ENCODE measurements around the gene NMT1. TPM values are rescaled to one million over a fixed set of nuclear protein-coding genes. Genes with fewer than 3 reads are reported as not detected.

NMT1 gene
- polyA plus RNA-seq, 1 donor, result 71.5 TPM

DNA sequence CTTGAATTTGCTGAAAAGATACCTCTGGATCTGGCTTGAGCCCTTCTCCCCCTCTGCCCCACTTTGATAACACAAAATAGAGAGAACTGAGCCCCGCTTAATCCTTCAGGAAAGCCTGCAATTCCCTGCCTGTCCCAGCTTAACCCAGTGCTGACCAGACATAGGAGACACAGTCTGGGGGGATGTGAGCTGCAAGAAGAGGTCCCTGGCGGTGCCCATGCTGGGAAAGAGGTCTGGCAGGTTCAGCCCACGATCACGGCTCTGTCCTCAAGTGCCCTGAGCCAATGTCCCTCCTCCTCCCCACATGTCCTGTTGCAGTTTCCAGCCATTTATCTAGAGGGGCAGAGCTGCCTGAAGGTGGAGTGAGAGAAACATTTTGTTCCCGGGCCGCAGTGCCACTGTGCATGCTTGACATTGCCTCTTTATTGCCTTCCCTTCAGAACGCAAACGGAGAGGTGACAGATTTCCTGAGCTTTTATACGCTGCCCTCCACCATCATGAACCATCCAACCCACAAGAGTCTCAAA is 42.2 kb downstream of the NMT1 start:
- DNase-seq, result no peak

DNA sequence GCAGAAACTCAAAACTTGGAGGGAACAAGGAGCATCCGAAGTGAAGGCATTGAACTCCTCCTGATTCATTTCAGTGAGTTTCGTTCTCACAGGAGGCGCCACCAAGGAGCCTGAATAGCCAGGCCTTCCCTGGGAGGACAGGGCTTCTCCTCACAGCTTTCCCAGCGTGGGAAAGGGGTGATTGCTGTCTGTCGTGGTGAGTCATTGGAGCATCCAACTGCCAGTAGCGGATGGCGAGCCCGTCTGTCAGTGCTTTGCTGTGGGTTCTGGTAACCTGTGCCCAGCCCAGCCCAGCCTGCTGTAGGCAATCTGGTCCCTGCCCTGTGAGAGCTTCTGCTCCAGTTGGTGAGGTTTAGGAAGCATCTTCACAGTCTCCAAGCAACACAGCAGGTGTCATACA is 42.9 kb downstream of the NMT1 start:
- DNase-seq, result no peak

DNA sequence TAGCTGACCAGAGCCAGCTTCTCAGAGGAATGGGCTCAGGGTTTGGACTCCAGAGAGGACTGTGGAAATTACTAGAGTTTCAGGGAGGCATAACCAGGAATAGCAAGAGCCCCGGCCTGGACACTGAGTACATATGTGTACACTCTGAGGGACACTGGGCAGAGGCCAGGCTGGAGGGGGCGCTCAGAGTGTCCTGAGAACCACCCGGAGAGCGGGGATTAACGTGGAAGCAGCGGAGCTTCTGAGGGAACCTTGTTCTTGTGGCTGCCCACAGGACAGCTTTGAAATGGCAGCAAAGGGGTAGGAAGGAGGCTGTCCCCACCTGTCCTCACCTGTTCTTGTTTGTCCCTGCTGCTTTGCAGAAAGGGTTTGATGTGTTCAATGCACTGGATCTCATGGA is 43.4 kb downstream of the NMT1 start:
- DNase-seq, result no peak

DNA sequence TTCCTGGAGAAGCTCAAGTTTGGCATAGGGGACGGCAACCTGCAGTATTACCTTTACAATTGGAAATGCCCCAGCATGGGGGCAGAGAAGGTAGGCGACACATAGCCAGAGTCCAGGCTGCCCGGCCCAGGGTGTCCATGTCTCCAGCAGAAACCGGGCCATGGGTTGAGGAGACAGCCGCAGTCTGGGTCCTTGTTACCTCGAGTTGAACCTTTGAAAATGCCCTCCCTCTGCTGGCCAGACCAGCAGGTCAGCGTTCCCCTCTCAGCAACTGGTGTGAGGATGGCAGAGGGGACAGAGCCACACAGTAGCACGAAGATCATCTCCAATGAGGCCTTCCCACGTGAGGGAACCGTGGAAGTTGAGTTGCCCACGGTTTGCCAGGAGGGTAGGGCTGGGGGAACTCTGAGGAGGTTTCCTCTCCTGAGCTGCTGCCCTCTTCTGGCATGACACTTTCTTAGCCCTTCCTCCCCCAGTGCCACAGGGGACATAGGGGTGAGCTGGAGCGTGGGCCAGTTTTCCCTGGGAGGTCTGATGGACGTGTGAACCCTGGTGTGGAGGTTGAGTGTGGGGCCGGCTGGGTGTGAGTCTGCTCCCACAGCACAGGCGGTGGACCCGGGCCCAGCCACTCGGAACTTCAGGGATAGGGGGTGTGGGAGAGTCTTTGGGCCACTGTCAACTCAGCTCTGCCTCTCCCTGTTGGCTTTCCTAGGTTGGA is 43.9 kb downstream of the NMT1 start:
- no peak for DNase-seq

DNA sequence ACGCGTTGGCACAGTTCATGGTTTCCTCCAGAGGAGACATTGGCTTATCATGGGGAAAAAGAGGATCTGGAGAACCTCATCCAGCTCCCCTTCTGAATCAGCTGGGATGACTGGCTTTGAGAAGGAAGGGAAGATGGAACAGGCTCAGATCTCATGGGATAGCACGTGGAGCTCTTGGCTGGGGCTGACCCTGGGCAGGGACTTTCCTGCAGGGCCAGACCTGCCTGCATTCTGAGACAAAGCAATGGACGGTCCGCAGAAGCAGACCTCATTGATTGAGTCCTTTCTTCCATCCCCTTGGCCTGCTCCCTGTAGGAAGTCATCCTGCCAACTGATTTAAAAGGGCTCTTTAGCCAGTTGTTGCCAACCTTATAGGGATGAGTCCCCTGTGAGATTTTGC is 45.0 kb downstream of the NMT1 start:
- no peak for DNase-seq

DNA sequence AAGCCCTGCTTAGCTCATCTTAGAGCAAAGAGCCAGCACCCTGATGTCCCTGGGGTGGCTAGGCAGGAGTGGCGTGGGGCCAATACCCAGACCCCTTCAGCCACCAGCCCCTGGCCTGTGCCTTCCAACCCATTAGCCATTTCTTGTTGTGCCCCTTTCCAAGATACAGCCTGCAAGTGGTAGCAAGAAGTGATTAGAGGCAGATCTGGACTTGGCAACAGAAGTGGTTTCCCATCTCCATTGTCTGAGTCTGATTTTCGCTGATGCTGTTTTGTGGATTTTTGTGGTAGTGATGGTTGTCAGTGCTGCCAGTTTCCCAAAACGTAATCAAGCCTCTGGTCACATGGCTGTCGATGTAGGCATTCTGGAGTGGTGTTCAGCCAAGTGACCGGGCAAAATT is 45.5 kb downstream of the NMT1 start:
- DNase-seq, result no peak

DNA sequence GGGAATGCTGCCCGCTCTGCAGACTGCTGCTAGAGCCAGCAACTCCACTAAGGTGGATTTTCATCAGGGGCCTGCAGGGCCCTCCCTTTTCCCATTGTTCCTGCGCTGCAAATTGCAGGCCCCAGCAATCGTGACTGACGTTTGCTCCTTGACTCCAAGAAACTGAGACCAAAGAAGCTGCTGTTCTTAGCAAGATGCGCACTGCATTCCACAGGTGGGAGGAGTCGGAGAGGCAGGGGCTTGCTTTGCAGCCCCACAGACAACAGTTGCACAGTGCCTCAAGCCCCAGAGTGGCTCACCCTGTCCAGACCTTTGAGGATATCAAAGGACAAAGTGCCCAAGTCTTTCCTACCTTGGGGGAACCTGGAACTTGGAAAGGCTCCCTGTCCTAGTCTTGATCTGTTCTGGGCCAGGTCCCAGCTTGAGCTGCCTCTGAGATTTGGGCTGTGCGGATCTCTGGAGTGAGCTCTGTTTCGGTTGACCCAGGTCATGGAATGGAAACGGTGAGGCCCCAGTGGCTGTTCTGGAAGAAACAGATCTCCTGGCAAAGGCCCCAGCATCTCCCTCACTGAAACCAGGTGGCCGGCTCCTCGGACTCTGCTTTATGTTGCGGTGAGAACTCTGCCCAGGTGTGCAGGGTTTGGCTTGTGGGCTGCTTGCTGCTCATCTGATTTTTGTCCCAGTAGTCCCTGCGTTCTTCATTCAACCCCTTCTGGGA is 46.3 kb downstream of the NMT1 start:
- no peak for DNase-seq

DNA sequence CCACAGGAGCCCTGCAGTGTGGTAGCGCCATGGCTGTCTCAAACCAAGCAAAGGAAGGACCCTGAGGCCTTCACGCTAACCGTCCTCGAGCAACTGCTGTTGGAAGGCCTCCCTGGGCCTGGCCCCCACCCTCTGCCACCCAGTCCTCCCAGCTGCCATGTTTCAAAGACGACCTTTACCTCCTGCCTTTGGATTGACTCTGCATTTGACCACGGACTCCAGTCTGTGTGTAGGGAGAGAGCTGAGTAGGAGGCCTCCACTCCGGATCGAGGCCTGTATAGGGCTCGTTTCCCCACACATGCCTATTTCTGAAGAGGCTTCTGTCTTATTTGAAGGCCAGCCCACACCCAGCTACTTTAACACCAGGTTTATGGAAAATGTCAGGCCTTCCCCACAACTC is 46.9 kb downstream of the NMT1 start:
- no peak for DNase-seq

DNA sequence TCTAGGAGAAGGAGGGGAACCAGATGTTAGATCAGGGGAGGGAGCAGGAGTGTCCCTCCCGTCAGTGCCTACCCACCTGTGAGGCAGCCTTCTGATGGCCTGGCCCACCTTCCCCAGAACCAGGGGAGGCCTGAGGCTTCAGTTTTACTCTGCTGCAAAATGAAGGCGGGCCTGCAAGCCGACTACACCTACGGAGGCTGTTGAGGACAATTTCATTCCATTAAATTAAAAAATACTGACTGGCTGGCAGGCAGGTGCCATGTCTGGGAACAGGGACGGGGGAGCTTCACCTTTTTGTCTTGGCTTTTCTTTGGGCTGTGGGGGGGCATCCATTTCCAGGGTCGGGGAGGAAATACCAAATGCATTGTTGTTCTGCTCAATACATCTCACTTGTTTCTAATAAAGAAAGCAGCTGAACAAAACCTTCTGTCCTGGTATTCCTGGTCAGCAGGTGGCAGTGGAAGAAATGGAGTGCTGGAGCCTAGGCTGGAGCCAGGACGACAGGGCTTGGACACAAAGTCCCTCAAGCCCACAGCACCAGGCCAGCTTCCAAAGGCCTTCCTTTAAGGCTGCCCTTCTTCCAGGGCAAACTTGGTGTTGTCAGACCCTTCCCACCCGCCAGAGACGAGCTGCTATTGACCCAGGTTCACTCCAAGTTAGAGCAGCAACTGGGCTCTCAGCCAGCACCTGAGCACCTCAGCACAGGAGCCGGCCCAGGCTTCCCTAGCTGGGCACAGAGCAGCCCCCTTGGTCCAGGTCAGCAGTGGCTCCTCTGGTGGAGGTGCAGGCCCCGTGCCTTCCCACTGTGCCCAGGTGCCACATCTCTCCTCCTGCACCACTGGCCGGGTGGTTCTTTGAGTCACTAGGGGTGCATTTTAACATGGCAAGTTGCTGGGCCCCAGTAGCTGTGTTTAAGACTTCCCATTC is 47.7 kb downstream of the NMT1 start:
- no peak for DNase-seq

DNA sequence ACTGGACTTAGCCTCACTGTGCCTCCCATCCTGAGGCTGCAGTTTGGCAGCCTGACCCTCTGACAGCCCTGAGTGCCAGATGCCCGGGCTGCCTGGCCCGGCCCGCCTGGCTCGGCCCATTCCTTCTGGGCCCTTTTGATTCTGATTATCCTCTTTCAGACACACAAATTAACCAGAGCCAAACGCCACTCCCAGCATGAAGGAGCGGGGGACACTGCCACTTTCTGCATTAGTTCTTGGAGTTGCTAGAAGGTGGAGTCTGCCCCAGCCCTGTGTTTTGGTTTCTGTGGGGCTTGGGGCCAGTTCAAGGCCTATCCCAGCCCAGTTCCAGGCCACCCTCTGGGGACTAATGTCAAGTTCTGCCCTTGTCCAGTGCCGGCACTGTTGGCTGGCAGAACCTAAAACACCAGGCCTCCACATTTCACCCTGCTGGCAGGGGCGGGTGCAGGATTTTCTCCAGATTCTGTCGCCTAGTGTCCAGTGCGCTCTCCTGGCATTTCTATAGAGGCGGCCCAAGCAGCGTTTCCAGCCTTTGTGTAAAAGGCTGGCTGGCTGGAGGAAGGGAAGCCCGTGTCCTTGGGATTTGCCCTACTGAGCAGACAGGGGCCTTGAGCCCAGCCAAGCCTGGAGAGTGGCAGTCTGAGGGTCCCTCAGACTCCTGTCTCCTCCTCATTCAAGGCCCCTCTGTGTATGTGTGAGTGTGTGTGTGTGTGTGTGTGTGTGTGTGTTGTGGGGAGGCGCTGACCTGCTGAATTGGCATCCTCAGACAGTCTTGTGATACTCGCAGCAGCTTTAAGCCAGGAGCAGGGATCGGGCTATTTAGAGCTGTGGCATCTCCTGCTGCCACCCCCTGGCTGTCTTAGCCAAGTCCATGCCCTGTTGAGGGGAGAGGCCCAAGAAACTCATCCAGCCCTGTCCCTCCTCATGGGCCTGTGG is 49.8 kb downstream of the NMT1 start:
- DNase-seq, result no peak

DNA sequence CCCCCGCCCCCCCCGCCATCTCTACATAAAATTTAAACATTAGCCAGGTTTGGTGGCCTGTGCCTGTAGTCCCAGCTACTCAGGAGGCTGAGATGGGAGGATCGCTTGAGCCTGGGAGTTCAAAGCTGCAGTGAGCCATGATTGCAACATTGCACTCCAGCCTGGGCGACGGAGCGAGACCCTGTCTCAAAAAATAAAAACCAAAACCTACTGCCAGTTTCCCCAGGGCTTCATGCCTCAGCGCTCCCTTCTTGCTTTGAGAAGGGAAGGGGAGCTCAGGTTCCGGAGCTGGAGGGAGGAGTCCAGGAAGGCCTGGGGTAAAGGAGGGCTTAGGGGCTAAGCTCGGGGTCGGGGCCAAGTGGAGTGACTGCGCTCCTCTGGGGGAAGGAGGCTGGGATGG is 50.7 kb downstream of the NMT1 start:
- DNase-seq, result no peak

DNA sequence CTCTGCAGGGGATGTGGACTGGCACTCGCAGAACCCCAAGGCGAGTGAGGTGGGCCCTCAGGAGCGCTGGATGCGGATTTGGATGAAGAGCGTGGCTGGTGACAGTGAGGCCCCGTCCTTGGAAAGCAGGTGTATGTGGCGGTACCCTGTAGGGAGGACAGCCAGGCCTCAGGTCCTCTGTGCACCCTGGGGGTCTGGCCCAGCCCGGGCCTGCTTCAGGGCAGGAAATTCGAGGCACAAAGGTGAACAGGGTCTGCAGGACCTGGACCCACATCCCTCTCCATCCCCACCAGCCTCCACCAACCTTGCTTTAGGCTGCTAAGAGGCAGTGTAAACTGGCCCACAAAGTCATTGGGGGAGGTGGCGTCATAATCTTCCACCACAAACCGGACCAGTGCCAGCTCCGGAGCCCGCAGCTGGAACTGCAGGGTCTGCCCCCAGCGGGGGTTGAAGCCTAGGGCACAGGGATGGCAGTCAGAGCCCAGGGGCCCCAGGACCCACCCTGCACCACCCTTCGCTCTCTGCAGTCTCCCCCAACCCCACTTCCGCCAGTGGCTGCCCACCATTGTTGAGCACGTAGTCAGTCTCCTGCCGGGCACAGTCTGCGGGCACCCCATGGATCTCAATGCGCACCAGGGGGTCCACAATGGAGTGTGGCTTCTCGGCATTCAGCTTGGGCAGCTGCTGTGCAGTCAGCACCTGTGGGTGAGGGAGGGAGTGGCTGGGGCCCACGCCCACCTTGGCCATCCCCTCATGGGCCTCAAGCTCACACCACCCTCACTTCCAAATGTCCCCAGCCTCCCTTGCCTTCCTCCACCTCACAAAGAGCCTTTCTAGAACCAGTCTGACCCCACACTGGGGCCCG is 51.7 kb downstream of the NMT1 start:
- DNase-seq, result no peak

DNA sequence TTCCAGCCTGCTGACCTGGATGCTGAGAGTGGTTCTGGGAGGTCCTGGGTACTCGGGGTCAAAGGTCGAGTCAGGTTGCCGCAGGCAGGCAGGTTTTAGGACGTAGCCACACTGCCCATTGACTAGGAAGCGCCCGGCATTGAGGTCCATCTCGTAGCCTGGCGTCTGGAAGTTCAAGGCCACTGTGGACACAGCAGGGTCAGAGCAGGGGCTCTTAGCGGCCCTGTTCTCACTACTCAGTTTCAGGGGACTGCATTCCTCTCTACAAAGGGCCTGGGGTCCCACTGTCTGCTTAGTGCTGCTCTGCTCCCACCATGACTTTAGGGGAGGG is 52.3 kb downstream of the NMT1 start:
- DNase-seq, result no peak

DNA sequence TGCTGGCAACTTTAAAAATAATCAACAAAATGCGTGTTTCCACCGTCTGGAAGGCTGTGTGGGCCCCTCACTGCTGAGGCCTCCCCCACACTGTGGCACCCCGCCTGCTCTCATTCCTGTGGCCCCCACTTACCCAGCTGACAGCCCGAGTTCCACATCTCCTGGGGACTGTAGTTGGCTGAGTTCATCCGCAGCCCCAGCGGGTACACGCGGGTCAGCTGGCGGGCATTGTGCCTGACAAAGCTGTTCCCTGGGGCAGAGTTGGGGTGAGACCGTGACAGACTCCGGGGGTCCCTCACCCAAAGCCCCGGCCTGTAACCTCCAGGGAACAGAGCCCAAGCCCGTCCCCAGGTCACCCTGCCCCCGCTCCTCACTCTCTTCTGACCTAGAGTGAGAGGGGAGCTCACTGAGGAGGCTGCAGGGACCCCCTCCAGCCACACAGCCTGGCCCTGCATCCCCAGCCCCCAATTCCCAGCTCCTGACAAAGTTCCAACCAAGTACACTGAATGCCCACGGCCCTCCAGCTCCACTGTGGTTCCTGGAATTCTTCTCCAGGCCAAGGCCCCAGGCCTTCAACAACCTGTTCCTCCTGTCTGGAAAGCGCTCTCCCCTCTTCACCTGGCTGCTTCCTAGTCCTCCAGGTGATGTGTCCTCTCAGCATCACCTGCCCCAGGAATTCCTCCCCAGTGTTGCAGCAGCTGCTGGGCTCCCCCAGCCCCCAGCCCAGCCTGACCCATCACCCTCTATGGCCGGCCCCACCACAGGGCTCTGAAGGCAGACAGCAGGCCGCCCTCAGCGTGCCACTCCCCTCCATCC is 53.2 kb downstream of the NMT1 start:
- DNase-seq, result no peak

DNA sequence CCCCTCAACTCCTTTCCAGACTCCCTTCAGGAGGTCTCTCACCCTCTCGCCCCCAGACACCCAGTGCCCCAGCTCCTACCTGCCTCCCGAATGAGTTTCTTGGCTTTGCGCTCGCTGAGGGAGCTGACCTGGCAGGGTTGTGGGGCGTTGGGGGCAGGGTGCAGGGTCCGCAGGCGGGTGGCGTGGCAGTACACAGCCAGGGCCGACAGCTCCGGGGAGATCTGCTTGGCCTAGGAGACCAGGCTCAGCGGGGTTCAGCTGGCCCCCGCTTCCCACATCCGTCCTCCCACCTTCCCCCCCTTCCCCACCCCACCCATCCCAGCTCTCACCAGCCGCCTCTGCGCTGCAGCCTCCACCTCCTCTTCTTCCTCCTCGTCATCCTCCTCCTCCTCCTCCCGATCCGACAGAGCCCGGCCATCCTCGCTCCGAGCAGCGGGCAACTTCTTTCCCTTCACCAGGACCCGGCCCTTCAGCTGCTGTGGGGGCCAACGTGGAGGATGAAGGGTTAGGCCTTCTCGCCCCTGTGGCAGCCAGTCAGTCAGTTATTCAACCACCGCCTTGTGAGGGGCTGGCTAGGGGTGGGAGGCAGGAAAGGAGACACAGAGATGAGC is 54.0 kb downstream of the NMT1 start:
- DNase-seq, result no peak

DNA sequence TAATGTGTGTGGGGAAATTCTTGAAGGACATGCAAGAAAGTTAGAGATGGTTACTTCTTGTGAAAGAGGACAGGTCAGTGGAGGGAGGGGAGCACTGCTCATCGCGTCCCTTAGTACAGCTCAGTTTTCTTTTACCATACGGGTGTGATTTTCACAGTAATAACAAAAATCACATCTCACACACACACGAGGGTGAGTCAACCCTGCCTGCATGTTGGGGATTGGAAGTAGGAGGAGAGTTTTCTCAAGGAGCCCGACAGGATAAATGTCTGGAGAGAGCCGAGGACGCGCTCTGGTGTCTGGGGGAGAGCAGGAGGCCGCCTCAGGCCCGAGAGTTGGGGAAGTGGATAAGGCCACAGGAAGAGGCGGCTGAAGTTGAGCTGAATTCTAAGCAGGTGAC is 54.8 kb downstream of the NMT1 start:
- DNase-seq, result no peak

DNA sequence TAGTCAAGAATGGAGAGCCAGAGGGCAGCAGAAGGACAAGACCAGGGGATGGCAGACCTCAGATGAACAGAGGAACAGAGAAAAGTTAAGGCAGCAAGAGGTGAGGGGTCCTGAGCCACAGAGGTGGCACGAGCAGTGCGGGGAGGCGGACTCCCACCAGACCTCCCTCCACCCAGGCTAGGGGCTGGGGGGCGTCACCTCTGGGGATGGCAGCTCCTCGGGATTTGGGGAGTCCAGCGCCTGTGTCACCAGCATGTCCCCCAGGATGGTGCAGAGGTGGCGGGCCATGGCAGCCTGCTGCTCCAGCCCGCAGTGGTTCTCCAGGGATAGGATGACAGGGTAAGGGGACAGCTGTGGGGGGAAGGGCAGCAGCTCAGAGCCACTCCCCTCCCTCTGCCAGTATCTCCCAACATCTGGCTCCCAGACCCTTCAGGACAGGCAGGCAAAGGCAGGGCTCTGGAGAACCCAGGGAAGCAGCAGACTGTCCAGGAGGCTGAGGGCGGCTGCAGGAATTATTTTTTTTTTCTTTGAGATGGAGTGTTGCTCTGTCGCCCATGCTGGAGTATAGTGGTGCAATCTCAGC is 55.4 kb downstream of the NMT1 start:
- DNase-seq, result no peak

DNA sequence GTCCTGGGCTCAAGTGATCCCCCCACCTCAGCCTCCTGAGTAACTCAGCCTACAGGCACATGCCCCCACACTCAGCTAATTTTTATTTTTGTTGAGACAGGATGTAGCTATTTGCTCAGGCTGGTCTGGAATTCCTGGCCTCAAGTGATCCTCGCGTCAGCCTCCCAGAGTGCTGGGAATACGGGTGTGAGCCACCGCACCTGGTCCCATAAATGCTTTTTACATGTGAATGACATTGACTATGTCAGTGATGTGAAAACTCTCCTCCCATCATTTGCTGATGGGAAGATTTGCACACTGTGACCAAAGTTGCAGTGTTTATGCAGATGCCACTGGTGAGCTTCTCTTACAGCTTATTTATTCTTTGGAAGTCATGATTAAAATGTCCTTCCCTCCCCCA is 56.2 kb downstream of the NMT1 start:
- no peak for DNase-seq

All from left kidney (tissue), 2 donors.